HK-2 (cell line): ENCODE measurements around the gene ZFP90.

Source experiments
- DNase-seq: peaks from one replicate; pipeline ENCODE4 v3.0.0-alpha.2; 2018; ENCODE audit not compliant: unreplicated experiment

Gene ZFP90

DNA sequence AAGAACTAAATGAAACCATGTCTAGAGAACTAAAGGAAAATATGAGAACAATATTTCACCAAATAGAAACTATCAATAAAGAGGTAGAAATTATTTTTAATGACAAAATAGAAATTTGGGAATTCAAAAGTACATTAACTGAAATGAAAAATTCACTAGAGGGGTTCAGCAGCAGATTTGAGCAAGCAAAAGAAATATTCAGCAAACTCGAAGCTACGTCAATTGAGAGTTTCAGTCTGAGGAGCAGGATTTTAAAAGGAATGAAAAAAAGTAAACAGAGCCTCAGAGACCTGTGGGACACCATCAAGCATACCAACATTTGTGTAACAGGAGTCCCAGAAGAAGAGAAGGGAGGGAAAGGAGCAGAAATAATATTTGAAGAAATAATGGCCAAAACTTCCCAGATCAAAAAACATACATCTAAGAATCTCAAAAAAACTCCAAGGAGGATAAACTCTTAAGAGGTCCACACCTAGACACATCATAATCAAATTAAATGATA lies 38.3 kb downstream of the ZFP90 start:
- DNase-seq = no peak

DNA sequence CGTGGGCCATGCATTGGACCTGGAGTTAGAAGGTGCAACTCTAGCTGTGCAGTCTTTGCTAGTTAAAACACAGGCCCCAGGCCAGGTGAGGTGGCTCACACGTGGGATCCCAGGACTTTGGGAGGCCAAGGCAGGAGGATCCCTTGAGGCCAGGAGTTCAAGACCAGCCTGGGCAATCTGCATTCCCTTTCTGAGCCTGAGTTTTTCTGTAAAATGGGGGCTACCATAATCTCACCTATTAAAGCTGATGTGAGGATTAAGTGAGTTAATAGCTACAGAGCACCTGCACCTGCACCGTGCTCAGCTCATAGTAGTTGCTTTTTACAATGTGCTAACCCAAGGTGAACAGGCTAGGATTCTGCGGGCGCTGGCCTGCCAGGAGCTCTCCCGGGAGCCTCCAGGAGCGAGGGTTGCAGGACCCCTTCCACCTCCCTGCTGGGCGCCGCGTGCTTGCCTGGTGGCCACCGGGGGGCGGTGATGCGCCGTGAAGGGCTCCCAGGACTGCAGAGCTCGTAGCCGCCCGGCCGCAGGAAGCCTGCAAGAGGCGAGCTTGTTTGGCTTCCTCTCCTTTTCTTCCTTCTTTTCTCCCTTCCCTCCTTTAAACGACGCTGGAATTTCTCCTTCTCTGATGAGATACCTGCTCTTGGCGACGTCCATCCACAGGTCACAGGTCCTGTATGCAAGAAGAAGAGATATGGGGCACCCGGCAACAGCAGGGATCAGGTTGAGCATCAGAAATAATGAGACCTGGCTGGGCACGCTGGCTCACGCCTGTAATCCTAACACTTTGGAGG lies 51.3 kb downstream of the ZFP90 start:
- peak; percentile 20 for DNase-seq

DNA sequence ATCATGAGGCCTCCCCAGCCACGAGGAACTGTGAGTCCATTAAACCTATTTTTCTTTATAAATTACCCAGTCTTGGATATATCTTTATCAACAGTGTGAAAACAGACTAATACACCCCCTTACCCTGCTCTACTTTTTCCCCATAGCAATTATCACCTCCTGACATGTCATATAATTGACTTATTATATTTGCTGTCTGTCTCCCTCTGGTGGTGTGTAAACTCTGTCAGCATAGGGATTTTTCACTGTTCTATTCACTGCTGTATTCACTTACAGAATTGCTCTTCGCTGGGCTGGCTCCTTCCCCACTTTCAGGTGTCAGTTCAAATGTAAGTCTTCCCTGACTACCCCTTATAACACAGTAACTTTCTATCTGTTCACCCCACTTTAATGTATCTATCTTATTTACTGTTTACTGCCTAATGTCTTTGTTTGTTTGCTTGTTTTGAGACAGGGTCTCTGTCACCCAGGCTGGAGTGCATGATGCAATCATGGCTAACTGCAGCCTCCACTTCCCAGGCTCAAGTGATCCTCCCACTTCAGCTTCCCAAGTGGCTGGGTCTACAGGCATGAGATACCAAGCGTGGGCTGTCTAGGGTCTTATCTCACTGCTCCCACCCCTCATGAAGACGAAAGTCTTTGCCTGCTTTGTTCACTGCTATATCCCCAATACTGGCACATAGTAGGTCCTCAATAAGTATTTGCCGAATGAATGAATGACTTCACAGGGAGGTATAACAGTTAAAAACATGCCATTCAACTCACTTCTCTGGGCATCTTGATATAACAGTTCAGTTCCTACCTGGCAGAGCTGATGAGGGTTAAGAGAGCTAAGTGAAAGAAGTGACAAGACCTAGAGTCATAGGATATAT lies 53.6 kb downstream of the ZFP90 start:
- no peak for DNase-seq

DNA sequence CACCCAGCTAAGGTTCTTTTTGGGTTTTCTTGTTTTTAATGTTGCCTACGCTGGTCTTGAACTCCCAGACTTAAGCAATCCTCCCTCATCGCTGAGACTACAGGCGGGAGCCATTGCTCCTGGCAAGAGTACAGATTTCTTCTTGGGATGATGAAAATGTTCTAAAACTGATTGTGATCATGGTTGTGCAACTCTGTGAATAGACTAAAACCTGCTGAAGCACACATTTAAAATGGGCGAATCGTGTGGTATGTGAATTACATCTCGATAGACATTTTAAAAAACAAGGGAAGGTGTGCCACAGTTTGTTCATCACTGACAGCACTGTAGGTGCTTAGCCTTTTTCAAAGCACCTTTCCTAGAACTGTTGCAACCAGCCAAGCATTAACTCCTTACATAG lies 57.2 kb downstream of the ZFP90 start:
- no peak for DNase-seq

DNA sequence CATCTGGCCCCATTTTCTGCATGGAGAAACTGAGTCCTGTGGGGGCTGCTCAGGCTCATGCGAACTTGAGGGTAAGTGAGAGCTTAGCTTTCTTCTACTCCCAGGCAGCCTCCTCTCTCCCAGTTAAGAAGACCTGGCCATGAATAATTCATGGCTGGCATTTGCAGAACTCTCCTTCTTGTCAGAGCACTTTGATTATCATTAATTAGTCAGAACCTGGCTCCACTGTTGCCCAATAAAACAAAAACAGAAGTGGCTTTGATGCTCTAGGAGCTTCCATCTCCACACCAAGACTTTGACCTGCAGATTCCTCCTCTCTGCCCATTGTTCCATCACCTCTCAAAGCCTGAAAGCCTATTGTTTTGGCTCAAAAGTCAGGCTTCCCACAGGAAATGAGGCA lies 60.5 kb downstream of the ZFP90 start:
- no peak for DNase-seq

DNA sequence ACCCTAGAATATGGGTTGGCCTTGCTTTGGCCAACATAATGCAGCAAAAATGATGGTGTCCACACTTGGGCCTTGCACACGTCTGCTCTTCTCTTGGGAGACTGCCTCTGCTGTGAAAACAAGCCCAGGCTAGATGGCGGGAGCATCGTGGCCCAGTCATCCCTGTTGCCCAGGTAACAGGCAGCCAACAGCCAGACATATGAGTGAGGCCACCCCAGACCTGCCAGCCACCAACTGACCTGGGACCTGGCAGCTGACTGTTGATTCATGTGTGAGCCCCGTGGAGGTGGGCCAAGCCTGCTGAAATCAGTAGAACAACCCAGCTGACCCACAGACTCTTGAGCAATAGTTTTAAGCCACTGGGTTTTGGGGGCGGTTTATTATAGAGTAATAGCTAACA lies 66.7 kb downstream of the ZFP90 start:
- DNase-seq = peak; percentile 9

DNA sequence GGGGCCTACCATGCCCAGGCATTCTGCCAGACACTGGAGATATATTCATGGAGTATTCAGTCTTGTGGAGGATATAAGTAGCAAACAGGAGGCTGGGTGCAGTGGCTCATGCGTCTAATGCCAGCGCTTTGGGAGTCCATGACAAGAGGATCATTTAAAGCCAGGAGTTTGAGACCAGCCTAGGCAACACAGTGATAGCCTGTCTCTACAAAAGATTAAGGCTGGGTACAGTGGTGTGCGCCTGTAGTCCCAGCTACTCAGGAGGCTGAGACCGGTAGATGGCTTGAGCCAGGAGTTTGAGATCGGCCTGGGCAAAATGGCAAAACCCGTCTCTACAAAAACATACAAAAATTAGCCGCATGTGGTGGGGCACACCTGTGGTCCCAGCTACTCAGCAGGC lies 68.4 kb downstream of the ZFP90 start:
- no peak for DNase-seq

DNA sequence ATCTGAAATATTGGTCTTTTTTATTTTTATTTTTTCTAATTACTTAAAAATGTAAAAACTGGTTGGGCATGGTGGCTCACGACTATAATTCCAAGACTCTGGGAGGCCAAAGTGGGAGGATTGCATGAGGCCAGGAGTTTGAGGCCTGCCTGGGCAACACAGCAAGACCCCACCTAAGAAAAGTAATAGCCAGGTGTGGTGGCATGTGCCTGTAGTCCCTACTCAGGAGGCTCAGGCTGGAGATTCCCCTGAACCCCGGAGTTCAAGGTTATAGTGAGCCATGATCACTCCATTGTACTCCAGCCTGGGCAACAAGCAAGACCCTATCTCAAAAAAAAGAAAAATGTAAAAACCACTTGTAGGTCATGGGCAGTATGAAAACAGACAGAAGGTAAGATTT lies 69.2 kb downstream of the ZFP90 start:
- DNase-seq = no peak

DNA sequence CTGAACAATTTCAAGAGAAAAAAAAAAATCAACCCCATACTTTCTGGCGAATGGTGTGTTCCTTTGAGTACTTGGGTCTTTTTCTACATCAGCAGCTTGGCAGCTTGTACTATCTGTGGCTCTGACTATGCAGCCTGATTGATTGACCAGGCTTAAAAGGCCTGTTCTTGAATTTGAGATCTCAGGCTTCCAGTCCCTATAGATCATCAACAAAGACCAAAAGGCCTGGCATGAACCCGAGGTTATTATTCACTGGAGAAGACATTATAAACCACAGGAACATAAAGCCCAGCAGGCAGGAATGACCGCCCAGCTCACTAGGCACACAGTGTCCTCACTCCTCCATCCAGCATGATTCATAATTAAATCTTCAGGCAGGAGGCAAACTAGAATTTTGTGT lies 73.9 kb downstream of the ZFP90 start:
- no peak for DNase-seq

DNA sequence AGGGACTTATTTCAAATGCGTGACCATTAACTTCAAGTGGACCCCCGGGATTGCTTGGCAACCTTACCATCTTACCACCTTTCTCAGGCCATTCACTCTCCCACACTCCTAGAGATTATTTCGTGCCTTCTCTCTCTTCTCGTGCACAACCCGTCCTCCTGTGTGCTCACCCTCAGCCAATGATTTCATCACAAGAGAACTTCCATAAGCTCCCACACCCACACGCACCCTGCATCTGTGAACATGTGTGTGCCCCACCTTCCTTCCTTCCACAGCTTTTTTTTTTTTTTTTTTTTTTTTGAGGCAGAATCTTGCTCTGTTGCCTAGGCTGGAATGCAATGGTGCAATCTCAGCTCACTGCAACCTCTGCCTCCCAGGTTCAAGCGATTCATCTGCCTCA lies 78.6 kb downstream of the ZFP90 start:
- no peak for DNase-seq
